Nephron progenitor cell (in vitro differentiated cells): ENCODE measurements around the gene PRDM16.

Source experiments
- DNase-seq: peaks from one replicate; pipeline ENCODE4 v3.0.0; 2021
- H3K27ac Mint-ChIP-seq: 2 replicates; pipeline ENCODE4 v1.8.0; 2021; ENCODE audit warnings: mild to moderate bottlenecking, moderate library complexity, mixed read lengths
- H3K27me3 Mint-ChIP-seq: 2 replicates; pipeline ENCODE4 v1.8.0; 2021; ENCODE audit warnings: mild to moderate bottlenecking, low read depth, mixed read lengths; ENCODE audit not compliant: poor library complexity
- H3K36me3 Mint-ChIP-seq: 2 replicates; pipeline ENCODE4 v1.8.0; 2021; ENCODE audit warnings: low read depth, mixed read lengths
- H3K4me1 Mint-ChIP-seq: 2 replicates; pipeline ENCODE4 v1.8.0; 2021; ENCODE audit warnings: mixed read lengths
- H3K4me3 Mint-ChIP-seq: 2 replicates; pipeline ENCODE4 v1.8.0; 2021; ENCODE audit warnings: mild to moderate bottlenecking, moderate library complexity, mixed read lengths
- H3K9me3 Mint-ChIP-seq: 2 replicates; pipeline ENCODE4 v1.8.0; 2021; ENCODE audit warnings: mild to moderate bottlenecking, moderate library complexity, mixed read lengths
- CTCF ChIP-seq: fragments of 200-600 bp; sonication (generic); IDR thresholded peaks from 2 replicates; pipeline ENCODE4 v1.5.0; 2021; ENCODE audit warnings: antibody characterized with exemption

PRDM16 gene

DNA sequence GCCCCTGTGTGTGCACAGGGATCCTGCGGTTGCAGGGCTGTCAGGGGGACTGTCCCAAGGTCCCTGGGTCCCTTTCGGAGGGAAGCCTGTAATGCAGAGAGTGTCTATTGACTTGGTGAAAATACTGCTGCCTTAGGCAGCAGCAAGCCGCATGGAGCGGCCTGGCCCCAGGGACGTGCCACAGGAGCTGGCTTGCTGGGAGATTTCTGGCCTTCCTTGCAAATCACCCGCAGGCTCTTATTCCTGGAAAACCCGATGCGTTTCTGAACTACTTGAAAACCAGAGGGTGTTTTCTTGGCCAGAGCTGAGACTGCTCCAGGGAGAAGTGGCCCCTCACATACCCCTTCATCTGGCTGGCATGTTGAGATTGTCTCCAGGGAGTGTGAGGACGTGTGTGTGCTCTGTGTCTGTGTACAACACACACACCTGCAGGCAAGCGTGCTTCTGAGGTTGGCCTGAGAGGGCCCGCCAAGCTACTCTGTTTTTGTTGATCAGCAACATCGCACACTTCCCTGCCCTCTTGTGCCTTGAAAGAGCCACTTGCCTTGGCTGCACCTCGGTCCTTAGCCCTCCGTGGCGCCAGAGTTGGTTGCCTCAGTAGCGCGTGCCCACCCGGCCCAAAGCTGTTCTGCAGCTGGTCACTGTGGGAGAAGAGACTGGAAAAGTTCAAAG is 10.5 kb downstream of the PRDM16 start:
- peaks cover 52% of the 10 kb centered on the region for H3K4me1 Mint-ChIP-seq
- TF ChIP-seq CTCF, result no peak
- H3K9me3 Mint-ChIP-seq, result no peaks in the 10 kb centered on the region
- peaks cover 61% of the 10 kb centered on the region for H3K27me3 Mint-ChIP-seq
- no peak for DNase-seq
- peak overlapping the region; percentile 64 for H3K27ac Mint-ChIP-seq
- no peak overlapping the region for H3K4me3 Mint-ChIP-seq
- no peaks in the 10 kb centered on the region for H3K36me3 Mint-ChIP-seq

DNA sequence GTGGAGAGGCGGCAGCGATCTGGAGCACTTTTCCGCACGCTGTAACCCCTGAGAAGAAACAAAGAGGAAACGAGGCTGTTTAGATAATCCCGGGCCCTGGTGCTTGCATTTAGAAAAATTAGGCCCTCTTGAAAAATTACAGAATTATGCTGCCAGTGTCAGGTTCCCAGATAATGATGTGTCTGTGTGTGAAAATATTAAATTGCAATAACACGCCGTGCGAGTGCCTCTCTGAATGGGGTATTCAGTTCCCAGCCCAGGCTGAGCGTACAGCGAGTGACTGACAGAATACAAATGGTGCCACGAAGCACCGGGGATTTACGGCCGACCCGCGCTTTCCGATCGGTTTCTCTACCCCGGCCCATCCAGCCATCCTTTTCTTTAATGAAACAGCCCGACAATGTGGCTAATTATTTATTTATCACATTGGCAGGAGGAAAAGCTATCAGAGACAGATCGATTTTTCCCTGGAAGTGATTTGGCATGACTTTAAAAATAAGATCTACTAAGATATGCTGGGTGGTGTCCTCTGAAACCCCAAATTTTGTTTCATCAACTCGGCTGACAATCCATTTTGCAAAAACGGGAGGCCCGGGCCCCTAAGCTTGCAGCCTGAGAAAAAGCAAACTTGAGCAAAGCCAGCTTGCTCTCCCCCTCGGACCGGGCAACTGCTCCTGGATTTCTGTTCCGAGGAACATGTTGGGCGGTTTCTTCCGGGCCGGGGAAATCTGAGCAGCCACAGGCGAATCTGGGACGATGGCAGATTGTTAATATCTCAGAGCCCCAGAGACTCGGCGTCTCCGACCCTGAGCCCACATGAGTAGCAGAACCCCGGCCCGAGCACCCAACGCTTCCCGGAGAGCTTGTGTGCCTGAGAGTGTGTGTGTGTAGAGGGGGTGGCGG is 11.3 kb downstream of the PRDM16 start:
- no peaks in the 10 kb centered on the region for H3K36me3 Mint-ChIP-seq
- TF ChIP-seq CTCF, result no peak
- peak overlapping the region; percentile 64 for H3K27ac Mint-ChIP-seq
- no peak for DNase-seq
- peaks cover 53% of the 10 kb centered on the region for H3K4me1 Mint-ChIP-seq
- H3K4me3 Mint-ChIP-seq, result peak overlapping the region; percentile 4
- peaks cover 54% of the 10 kb centered on the region for H3K27me3 Mint-ChIP-seq
- H3K9me3 Mint-ChIP-seq, result no peaks in the 10 kb centered on the region

DNA sequence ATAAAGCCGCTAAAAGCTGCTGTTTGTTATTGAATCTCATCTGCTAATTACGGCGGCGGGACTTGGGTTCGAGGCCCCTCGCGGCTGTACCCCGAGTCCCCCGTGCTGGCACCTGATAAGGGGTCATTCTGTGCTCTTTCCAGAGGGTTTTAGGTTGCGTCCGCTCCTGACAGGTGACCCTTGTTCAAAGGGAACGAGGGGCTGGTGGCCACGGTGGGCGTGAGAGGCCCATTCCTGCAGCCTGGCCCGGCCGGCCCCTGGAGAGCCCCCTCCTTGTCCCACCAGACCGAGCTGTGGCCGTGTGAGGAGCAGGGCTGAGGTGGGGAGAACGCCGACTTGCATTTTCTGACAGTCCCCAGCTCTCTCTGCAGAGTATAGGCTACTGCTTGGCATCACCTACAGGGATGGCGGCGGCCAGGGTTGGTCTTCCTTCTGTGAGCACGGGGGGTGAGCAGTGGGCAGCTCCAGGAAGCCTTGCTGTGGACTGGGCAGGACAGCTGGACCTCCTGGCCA is 12.2 kb downstream of the PRDM16 start:
- Mint-ChIP-seq H3K4me1 (peaks cover 50% of the 10 kb centered on the region), H3K4me3 (no peak overlapping the region), H3K27ac (no peak overlapping the region), H3K36me3 (no peaks in the 10 kb centered on the region), H3K27me3 (peaks cover 47% of the 10 kb centered on the region), H3K9me3 (no peaks in the 10 kb centered on the region)
- TF ChIP-seq CTCF, result no peak
- DNase-seq, result no peak

- DNase-seq, result no peak
- no peak for TF ChIP-seq CTCF
- Mint-ChIP-seq H3K27ac (no peak overlapping the region), H3K36me3 (no peaks in the 10 kb centered on the region), H3K27me3 (peaks cover 43% of the 10 kb centered on the region), H3K4me1 (peaks cover 53% of the 10 kb centered on the region), H3K4me3 (no peak overlapping the region), H3K9me3 (no peaks in the 10 kb centered on the region)
These were observed 13.0 kb downstream of the PRDM16 start for GRCh38 chr1:3082051-3082450.

DNA sequence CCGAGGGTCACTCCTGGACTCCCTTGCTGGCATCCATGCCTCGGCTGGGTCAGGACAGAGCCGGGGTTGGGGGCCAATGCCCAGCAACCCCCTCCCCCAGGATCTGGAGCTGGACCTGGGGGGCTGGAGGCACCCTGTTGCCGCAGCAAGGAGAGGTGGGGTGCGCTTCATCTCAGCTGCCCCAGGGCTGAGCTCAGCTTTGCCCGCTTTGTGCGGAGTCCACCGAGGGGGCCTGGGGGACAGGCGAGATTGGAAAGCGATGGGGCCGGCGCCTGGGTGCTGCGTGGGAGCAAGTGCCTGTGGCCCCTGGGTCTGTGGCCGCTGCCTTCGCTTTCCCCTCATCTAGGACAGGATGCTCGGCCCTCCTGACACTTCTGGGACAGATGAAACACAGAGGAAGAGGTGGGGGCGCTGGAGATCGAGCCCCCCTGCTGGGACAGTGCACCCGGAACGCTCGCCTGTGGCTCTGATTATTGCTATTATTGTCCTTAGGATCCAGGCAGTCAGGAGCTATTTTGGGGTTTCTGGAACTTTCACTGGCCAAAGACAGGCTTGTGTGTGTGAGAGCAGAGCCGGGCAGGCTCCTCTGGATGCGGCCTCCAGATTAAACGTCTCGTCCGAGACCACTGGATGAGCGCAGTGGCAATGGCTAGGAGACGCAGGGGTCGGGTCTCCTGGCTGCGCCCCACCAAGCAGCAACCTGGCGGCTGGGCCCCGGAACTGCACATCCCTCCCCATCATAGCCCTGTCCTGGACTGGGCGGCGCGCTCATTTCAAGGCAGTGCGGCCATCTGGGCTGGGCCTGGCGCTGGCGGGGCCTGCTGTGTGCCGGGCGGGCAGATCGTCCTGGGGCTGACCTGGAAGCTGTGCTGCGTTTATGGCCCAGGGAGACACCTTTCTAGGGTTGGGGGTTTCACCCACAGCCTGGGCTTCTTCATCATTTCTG is 13.8 kb downstream of the PRDM16 start:
- Mint-ChIP-seq H3K36me3 (no peaks in the 10 kb centered on the region), H3K27me3 (peaks cover 38% of the 10 kb centered on the region), H3K4me1 (peaks cover 58% of the 10 kb centered on the region), H3K4me3 (no peak overlapping the region), H3K27ac (no peak overlapping the region), H3K9me3 (no peaks in the 10 kb centered on the region)
- DNase-seq, result no peak
- TF ChIP-seq CTCF, result no peak
